Measurements from ENCODE around the gene PMVK. TPM values are rescaled to one million over a fixed set of nuclear protein-coding genes. Genes with fewer than 3 reads are reported as not detected.

Gene PMVK
- total RNA-seq, result 10 to 100 TPM in 1 of 2 donors, 1 to 10 TPM in 1; 7.0 to 18.5 TPM

DNA sequence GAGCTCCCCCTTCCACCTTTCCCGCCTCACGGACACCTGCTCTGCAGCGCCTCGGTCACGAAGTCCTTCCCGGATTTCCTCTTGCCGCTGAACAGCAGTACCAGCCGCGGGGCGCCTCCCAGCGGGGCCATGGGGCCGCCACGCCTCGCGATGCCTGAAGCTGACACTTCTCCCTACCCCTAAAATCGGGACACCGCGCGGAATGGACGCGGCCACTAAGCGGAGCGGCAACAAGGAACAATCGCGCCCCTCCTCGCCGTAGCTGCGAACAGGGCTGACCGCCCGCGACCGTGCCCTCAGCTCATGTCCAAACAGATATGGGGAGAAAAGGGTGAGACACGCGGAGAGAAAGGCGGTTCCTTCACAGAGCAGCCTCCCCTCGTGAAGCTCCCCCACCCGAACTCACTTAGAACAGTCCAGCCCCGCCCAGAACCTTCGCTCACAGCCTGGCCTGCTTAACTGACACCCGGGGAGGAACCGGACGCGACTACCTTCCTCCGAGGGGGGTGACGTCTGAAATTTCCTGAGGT, at the start of gene PMVK:
TSS of gene PMVK (minus strand) at position 165 of the 530 bp plus-strand sequence. CDS start at position 131, 34 bp downstream.
- H3K36me3 ChIP-seq (replicated peaks in 1 of 2; ENCODE audit: insufficient read depth in 1 of 2, low read depth in 2 of 2), result no peaks in the 10 kb centered on the region
- no peaks in the 10 kb centered on the region for H3K9me3 ChIP-seq
- intact Hi-C loops (cut with DNase I), result no loop called here
- peak within 1 kb of the TSS; percentile 30 to 48 for H3K4me3 ChIP-seq
- DNase-seq (peak; percentile 95 to 97 (median 96)), ATAC-seq (peak; percentile 91)
- H3K27ac ChIP-seq, result peak within 1 kb of the TSS; percentile 96 to 100 (median 98)
- H3K4me1 ChIP-seq, result peaks cover 22% of the 10 kb centered on the region
- 0% methylated on average over 45 of the region's 45 CpGs; no CpG with 5 or more reads in 1 of the 2 donors for WGBS, 2 donors
- TF ChIP-seq, protein P1, sequence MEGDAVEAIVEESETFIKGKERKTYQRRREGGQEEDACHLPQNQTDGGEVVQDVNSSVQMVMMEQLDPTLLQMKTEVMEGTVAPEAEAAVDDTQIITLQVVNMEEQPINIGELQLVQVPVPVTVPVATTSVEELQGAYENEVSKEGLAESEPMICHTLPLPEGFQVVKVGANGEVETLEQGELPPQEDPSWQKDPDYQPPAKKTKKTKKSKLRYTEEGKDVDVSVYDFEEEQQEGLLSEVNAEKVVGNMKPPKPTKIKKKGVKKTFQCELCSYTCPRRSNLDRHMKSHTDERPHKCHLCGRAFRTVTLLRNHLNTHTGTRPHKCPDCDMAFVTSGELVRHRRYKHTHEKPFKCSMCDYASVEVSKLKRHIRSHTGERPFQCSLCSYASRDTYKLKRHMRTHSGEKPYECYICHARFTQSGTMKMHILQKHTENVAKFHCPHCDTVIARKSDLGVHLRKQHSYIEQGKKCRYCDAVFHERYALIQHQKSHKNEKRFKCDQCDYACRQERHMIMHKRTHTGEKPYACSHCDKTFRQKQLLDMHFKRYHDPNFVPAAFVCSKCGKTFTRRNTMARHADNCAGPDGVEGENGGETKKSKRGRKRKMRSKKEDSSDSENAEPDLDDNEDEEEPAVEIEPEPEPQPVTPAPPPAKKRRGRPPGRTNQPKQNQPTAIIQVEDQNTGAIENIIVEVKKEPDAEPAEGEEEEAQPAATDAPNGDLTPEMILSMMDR (IDR thresholded peaks at IDR 0.05), result peak in 5 of 7 experiments; percentile 17 to 58 (median 45)
- TF ChIP-seq POLR2A (IDR thresholded peaks at IDR 0.05), result peak; percentile 62 to 91 (median 88)
- H3K27me3 ChIP-seq, result no peaks in the 10 kb centered on the region

DNA sequence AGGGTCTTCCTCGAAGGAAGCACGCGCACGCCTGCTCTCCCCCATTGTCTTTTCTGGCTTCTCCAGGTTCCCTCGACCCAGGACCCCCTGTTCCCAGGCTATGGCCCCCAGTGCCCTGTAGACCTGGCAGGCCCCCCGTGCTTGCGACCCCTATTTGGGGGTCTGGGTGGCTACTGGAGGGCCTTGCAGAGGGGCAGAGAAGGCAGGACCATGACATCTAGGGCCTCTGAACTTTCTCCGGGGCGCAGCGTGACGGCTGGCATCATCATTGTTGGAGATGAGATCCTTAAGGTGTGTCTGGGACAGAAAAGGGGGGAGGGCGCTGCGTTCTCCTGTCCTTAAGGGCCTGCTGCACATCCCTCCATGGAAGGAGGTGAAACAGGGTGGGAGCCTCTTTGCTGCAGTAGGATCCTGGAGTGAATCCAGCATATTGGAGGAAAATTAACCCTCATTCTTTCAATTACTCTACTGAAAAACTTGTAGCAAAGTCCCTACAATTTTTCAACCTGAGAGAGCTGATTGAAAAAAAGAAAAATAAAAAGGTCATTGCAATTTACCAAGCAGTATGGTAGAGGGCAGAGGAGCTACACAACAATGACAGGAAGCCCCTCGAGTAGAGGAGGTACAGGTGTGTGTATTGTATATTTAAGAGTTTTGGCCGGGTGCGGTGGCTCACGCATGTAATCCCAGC, 47.4 kb upstream of the PMVK start:
- Histone ChIP-seq H3K4me1 (peaks cover 18% of the 10 kb centered on the region), H3K36me3 (replicated peaks in 1 of 2; ENCODE audit: insufficient read depth in 1 of 2, low read depth in 2 of 2) (no peaks in the 10 kb centered on the region), H3K4me3 (peak overlapping the region; percentile 42 to 70), H3K9me3 (no peaks in the 10 kb centered on the region), H3K27me3 (no peaks in the 10 kb centered on the region), H3K27ac (peak overlapping the region in 3 of 4 donors; percentile 43 to 78 (median 66))
- DNase-seq (no peak), ATAC-seq (no peak)
- intact Hi-C loops (cut with DNase I), result no loop called here
- 8 to 24% methylated on average over 10 to 17 of the region's 17 CpGs for WGBS, 2 donors
- no peak for TF ChIP-seq POLR2A (IDR thresholded peaks at IDR 0.05)
- TF ChIP-seq, protein P1 (IDR thresholded peaks at IDR 0.05), result no peak

DNA sequence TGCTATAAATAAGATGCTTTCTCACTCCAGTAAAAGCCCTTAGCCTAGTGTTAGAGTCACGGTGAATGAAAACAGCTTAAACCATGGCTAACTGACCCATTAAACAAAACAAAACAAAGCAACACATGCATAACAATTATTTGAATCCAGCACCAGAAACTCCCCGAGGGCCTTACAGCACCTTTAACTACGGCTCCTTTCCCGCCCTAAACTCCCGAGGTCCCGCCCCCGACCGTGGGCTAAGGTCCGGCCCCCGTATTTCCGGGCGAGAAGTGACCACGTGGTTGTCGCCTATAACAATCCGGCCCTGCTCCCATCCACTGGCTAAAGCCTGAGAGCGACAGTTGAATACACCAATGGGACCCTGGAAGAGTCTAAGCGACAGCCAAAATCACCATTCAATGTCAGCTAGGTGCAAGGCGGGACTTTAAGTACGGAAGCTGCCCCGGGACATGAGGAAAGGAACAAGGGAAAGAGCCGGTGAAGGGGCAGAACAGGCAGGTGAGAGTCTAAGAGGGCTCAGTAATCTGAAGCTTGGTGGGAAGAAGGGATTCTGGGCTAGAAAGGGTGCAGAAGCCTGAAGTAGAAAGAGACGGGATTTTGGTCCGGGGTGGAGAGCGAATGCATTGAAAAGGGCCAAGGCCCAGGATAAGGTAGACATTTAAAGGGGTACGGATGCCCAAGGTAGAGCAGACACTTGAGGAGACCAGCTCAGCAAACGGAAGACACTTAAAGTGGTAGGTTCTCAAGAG, 46.6 kb upstream of the PMVK start, which contains the start of gene FLAD1:
TSS of gene FLAD1 (plus strand) at position 448 of the 752 bp plus-strand sequence. CDS start 351 bp downstream, outside the sequence.
- peak; percentile 97 to 100 (median 98) for DNase-seq
- Histone ChIP-seq H3K36me3 (replicated peaks in 1 of 2; ENCODE audit: insufficient read depth in 1 of 2, low read depth in 2 of 2) (no peaks in the 10 kb centered on the region), H3K27ac (peak within 1 kb of the TSS in 3 of 4 donors; percentile 43 to 78 (median 66)), H3K27me3 (no peaks in the 10 kb centered on the region), H3K4me3 (peak within 1 kb of the TSS; percentile 42 to 70), H3K9me3 (no peaks in the 10 kb centered on the region), H3K4me1 (peaks cover 18% of the 10 kb centered on the region)
- intact Hi-C loops (cut with DNase I), result no loop called here
- peak; percentile 100 for ATAC-seq
- WGBS, 2 donors, result 0% methylated on average over 25 to 26 of the region's 26 CpGs
- TF ChIP-seq POLR2A (IDR thresholded peaks at IDR 0.05), result peak in 2 of 3 donors; percentile 50 to 55
- TF ChIP-seq, protein P1 (IDR thresholded peaks at IDR 0.05), result no peak

DNA sequence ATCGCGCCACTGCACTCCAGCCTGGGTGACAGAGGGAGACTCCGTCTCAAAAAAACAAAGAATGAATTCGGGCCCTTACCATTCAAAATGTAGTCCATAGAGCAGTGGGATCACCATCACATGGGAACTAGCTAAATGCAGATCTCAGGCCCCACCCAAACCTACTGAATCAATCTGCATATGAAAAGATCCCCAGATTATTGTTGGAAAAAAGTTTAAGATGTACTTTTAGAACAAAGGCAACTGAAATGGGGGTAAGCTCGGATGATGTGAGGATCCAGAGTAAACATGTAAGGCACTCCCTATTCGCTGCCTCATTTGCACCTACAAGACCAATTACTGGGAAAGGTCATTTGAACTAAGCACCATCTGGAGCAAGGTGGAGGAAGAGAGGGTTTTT, 45.8 kb upstream of the PMVK start:
- TF ChIP-seq, protein P1 (IDR thresholded peaks at IDR 0.05), result no peak
- TF ChIP-seq POLR2A (IDR thresholded peaks at IDR 0.05), result no peak
- peaks cover 18% of the 10 kb centered on the region for H3K4me1 ChIP-seq
- no peaks in the 10 kb centered on the region for H3K9me3 ChIP-seq
- H3K4me3 ChIP-seq, result no peak overlapping the region
- DNase-seq, result no peak
- ATAC-seq, result no peak
- no peaks in the 10 kb centered on the region for H3K27me3 ChIP-seq
- 54 to 58% methylated on average over 6 of the region's 6 CpGs for WGBS, 2 donors
- intact Hi-C loops (cut with DNase I), result no loop called here
- no peaks in the 10 kb centered on the region for H3K36me3 ChIP-seq (replicated peaks in 1 of 2; ENCODE audit: insufficient read depth in 1 of 2, low read depth in 2 of 2)
- H3K27ac ChIP-seq, result peak overlapping the region in 1 of 4 donors; percentile 29
